Middle frontal gyrus (tissue), 1 donor: ENCODE results near the gene PIWIL1.

ENCODE experiments used
- DNase-seq: peaks from one replicate; pipeline ENCODE4 v3.0.0-alpha.2; 2015; ENCODE audit warnings: low spot score; ENCODE audit errors: extremely low spot score

The PIWIL1 gene

DNA sequence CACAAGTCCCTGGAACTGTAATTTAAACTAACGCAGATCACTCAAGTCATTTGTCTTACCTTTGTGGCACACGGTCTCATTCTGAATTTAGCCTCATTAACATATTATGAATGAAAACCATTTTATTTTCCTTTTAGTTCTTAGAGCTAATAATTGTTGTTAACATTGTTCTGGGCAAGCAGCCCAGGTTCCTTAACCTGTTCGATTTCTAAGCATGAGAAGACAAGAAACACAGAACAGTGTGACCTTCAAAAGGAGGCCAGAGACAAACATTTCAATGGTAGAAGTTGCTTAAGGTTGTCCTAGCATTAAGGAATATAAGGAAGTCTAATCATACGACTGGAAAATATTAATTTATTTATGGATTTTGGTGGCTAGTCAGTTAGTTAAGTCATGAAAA, 35.2 kb downstream of the PIWIL1 start:
- no peak for DNase-seq

DNA sequence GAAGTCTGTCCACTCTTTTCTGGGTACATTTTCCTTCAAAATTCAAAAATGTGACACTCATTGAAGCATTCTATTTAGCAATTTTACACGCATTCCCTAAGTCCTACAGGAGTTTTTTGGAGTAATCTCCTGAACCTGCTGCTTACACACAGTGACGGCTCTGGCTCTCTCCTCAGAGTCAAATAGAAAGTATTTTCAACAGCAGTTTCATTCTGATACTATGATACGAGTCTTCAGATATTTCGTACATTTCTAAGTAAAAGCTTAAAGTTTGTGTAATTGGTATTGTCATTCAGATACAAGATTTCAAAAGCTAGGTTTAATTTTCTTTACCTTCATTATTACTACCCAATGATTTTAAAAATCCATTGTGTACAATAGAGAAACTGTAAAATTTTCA, 36.4 kb downstream of the PIWIL1 start:
- DNase-seq, result no peak

DNA sequence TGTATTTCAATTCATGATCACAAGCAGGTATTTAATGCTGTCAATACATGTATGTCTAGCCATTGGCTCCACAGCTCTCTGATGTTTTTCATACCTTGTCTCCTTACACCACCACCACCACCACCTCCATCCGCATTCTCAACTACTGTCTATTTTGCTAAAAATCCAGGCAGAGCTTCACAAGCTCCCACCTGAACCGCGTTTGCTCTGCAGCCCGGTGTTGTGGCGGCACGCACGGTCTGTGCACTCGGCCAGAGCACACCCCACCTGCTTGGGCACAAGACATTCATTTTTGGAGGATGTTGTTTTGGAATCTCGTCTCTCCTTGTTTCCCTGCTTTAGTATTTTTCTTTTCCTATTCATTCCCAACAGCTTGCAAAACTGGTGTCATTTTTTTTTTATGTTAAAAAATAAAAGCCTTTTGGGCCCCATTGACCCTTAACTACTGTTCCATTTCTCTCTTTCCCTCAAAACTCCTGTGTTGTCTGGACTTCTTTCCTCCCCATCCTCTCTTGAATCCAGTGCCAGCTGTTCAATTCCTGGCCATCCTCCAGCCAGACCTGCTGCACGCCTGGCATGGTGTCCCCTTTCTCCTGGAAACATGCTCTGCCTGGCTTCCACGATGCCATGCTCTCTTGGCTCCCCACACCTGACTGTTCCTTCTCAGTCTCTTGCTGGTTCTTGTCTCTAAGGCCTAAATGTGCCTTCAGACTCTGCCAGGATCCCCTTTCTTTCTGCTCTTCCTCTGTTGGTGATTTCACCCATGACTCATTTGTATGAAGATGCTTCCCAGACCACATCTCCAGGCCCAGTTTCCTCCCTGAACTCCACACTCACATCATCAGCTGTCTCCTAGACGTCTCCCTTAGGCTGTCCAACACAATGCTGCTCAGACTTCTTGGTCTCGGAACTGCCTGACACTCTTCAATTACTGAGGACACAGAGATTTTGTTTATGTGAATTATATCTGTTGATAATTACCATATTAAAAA, 37.9 kb downstream of the PIWIL1 start:
- no peak for DNase-seq

DNA sequence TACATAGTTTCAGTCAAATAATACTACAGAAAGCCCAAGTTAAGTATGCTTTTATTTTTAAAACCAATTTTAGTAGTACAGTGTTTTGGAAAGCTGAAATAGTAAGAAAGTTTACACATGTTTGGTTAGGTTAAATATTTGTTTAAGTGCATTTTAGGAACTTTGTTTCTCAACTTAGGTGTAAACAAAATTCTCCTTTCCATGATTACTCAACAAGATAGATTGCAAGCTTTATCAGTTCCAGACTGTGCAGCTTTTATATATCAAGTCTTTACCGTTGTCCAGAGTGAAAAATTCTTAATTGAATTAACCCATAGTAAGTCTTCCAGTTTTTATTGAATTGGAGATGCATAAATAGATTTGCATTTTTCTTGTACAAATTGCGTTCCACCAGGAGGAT, 45.1 kb downstream of the PIWIL1 start:
- no peak for DNase-seq

DNA sequence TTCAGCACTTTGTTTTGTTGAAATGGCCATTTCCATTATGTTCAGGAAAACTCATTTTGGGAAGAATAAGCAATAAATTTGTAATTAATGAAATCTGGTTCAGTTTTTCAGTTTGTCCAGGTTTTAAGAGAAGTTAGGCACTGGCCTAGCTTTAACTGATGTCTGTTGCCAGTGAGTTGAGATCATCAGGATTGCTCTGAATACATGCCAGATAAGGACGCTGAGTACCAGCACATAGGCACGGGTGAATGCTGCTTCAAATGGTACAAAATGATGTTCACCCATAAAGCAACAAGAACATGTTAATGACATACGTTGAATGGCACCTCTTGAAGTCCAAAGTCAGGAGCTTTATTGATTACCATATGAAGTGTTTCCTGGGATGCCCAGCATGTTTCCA, 46.5 kb downstream of the PIWIL1 start:
- no peak for DNase-seq

DNA sequence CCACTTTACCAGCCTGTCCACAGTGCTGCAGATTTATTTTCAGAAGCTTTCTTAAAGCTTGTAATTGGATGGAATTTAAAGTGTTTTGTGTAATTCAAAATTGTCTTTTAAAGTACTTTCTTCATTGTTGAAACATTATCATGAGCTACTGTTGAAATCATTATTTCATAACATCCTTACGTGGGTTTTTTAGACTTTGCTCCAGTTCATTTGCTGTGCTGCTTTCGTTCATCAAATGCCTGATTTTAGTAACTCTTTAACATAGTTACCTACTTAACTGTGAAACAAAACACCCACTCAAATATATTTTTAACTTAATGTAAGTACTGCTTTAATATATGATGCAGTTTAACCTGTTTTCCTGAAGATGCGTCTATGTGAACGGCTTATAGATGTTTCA, 47.5 kb downstream of the PIWIL1 start:
- DNase-seq, result no peak

DNA sequence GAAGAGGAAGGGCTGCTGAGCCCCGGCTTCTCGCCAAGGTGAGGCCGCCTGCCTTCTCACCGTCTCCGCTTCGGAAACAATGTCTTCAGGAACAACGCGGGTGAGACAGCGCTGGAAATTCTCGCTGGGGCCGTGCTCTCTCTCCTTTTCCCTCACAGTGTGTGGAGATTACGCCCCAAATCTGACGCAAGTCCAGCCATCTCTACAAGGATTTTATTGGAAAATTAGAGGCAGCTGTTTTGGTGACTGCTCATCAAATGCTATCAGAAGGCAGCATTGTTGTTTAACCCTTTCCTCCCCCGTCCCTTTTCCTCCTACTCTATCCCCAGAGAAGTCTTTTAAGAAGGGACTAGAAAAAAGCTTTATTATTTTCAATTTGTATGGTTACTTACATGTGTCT, 53.5 kb downstream of the PIWIL1 start:
- DNase-seq, result no peak

DNA sequence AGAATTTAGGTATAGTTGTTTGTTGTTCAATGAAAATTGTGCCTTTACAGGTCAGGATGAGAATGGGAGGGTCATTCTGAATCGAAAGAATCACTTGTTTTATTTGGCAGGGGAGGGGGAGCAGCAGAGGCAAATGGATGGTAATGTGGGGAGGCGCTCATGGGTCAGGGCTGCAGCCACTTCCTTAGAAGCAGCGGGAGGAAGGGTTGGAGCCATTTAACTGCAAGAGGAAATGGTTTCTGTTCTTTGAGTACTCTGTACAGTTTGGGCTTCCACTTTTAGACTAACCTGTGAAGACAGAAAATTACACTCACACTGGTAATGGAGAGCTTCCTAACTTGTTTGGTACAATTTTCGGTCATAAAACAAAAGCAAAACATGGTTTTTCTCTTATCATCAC, 57.2 kb downstream of the PIWIL1 start:
- DNase-seq, result no peak

DNA sequence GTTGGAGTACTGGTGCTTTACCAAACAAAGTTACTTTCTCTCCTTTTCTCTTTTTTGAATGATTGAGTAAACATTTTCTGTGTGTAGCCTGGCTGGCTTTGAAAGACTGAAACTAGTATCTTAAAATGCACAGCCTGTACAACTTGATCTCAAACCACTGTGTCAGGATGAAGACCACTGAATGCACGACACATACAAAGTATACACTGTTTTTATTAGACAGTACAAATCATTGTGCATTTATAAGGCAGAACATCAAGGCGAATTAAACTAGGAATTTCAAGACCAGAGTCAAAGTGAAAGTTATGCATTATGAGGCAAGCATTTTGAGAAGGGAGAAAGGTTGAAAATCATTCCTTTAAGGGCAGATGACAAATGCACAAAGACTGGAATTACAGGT, 59.0 kb downstream of the PIWIL1 start:
- no peak for DNase-seq

DNA sequence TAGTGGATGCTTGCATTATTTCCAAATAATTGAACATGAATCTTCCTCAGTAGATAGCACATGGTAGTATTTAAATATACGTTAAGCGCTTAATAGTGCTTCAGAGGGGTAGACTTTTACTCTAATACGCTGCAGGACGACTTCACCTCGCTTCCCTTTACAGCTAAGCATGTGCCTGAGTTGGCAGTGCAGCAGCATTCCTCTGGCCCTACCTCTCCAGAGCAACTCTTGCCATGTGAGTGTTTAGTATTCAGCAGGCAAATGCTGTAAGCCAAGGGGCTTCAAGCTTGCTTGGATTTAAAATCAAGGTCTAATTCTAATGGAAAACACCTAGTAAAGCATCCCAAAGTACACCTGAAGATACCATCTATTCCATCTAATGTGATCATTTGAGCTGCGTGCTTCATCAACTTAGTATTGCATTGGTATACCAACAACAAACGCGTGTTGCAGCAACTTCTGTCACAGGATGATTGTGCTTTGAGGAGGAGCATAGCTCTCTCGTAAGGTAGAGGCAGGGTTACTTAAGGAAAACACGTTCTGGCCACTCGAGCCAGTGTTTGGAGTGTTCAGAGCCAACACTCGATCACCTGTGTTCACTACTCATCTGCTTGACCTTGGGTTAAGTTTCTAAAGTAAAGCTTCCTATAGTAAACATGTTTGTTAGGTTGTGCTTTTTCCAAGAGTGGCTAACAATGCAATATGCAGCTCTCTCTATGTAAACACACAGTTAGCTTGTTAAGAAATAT, 60.6 kb downstream of the PIWIL1 start:
- no peak for DNase-seq

DNA sequence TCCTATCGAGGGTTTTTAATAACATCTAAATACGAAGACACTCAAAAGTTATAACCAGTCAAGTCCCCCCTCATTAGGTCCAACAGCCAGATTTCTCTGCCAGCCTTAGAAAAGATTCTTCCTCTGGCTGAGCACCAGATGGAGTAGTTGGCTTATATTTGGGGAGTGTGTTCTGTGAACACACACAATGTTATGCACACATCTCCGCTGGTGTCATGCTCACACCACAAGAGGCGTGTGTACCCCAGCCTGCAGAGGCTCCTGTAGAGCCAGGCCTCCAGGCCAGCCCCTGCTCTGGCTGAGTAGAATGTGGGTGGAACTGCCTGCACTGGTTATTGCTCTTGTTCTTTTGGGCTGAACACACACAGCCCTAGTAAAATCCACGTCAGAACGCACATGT, 64.0 kb downstream of the PIWIL1 start:
- no peak for DNase-seq

DNA sequence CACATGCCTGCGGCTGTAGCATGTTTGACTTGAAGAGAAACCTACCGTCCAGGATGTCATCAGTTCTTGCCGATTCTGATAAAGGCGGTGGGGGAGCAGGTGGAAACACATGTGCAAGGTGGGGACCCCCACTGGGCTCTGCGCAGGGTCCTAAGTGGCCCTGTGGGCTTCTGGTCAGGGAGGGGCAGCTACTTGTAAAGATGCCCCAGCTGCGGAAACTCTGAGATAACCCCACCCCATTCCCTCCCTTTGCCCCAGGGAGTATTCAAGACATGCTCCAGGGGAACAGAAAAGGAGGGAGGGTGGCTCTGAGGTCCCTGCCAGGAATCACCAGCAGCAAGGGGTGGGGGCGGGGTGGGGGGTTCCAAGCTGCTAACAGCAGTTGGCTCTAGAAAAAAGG, 67.6 kb downstream of the PIWIL1 start:
- DNase-seq, result no peak

DNA sequence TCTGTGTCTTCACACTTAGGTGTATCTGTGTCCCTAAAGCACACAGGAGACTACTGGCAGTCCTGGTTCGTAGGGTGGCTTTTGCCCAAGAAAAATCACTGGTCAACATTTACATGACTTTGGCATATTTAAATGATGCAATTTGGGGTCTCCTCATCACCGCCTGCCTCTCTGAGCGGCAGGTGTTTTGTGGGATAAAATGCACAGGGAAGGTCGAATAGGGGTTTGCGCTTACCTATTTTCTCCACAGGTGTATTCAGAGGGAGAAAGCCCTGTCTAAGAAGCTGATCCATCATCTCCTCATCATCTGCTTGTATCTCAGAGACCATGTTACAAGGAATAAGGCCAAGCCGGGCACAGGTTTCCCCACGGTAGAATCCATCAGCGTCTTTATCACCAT, 74.7 kb downstream of the PIWIL1 start:
- DNase-seq, result no peak

DNA sequence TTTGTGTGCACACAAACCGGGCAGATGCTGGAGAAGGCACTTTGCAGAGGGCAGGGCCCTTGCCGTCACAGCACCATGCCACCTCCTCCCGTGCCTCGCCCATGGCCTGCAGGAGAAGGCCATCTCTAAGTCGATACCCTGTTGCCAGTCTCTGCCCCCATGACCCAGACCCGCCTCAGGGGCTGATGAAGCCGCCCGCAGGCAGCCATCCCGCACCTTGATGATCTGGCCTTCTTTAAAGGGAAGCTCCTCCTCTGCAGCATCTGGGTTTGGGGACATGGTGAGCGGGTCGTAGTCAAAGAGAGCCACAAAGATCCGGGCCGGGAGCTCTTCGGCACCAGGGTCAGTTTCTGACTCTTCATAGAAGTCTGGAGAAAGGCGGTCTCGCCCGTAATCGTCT, 76.2 kb downstream of the PIWIL1 start:
- DNase-seq, result no peak

DNA sequence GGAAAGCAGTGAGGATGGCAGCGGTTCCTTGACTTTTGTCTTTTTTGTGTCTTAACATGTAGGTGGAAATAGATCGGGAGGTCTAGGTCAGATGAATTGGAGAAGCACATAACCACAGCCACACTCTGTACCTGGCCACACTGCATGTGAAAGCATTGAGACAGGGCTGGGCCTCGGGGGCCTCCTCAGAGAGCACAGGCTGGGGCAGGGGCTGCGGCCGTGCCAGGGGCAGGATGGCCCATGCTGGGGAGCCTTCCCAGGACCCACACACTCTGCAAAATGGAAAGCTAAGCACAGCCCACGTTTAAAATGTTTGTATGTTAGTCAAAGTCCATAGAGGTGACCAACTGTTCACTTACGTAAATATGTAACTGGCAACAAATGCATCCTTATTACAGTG, 76.7 kb downstream of the PIWIL1 start:
- no peak for DNase-seq

DNA sequence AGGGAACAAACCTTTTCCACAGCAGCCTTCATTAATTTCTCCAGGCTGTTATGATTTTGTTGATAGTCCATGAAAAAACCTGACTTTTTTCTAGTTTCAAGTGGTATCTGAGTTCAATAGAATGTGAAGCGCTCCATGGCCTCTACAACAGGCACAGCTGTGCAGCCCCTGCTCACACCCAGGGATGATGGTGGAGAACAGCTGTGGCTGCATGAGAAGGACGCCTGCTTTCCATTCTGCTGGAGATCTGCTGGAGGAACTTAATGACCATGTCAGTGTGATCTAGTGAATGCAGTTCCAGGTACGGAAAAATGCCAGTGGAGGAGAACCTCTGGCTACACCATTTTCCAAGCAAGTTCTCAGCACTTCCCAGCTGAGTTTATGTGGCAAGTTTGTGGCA, 80.6 kb downstream of the PIWIL1 start:
- DNase-seq, result no peak

DNA sequence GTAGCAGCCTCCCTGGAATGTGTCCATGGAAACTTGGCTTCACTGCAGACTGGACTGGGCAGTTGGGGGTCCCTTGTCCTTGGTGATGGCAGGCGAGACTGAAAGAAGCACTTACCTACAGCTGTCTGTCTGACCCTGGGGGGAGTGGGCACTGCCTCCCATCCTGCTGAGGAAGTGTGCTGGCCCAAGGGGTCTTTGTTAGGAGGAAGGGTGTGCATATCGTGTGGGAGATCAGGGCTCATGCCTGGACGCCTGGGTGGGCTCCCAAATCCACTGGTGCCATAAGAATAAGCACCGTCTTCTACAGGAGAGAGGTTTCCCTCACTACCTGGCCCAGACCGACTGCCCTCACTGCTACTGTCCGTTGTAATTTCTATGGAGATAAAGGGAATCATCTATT, 81.4 kb downstream of the PIWIL1 start:
- DNase-seq, result no peak

DNA sequence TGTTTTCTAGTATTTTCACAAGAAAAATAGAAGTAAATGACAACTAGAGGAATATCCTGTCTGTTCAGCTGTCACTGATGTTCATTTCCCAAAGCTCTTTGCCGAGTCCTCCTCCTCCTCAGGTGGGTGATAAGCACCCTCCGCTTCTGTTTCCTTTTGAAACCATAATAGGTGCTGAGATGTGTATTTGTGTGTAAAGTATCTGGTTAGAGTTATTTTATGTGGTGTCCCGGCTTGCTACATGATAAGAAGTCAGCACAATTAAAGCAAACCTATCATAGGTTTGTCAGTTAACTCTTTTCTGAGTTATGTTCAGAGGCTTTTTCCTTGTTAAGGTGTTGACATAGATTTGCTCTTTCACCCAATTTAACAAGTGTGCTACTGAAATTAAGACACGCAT, 82.4 kb downstream of the PIWIL1 start:
- no peak for DNase-seq

DNA sequence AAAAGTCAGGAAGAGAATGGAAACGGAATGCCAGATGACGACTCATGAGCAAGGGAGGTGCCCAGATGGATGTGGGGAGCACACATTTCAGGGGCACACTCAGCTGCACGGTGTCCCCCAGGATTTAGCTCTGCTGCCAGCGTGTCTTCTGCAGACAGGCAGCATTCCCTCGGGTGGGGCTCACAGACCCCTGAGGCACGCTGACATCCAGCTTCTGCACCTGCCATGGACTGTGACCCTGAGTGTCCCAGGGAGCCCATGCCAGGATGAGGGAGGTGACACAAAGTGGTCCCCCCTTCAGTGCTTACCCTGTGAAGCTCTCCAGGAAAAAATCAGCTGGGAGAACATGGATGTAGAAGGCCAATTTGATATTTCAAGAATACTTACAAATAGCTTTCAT, 84.2 kb downstream of the PIWIL1 start:
- DNase-seq, result no peak
